ENCODE results near the gene DDIT3. TPM values are rescaled to one million over a fixed set of nuclear protein-coding genes. Genes with fewer than 3 reads are reported as not detected.

The DDIT3 gene
- total RNA-seq, 1 donor from 2014 or later: 213 TPM

DNA sequence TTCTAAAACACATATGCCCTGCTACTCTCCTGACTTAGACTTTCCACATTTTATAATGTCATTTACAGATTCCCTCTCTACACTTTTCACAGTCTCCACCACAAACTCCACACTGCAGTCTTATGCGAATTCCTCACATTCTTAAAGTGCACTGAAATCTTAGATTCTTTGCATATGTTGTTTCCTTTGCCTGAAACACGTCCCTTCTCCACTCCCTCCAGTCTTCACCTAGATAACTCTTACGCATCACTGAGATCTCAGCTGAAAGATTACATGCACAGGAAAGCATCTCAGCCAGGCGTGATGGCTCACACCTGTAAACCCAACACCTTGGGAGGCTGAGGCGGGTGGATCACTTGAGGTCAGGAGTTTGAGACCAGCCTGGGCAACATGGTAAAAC is 36.8 kb downstream of the DDIT3 start:
- H3K4me3 ChIP-seq (ENCODE audit: low read depth, low read length): no peak overlapping the region
- no peaks in the 10 kb centered on the region for H3K36me3 ChIP-seq (ENCODE audit: control insufficient read depth, insufficient read depth, low read length)
- DNase-seq (ENCODE audit: low read depth) (no peak), FAIRE-seq (no peak)
- TF ChIP-seq, protein P1, sequence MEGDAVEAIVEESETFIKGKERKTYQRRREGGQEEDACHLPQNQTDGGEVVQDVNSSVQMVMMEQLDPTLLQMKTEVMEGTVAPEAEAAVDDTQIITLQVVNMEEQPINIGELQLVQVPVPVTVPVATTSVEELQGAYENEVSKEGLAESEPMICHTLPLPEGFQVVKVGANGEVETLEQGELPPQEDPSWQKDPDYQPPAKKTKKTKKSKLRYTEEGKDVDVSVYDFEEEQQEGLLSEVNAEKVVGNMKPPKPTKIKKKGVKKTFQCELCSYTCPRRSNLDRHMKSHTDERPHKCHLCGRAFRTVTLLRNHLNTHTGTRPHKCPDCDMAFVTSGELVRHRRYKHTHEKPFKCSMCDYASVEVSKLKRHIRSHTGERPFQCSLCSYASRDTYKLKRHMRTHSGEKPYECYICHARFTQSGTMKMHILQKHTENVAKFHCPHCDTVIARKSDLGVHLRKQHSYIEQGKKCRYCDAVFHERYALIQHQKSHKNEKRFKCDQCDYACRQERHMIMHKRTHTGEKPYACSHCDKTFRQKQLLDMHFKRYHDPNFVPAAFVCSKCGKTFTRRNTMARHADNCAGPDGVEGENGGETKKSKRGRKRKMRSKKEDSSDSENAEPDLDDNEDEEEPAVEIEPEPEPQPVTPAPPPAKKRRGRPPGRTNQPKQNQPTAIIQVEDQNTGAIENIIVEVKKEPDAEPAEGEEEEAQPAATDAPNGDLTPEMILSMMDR (IDR thresholded peaks at IDR 0.05; ENCODE audit: insufficient read depth, low read length, severe bottlenecking): no peak
- peaks cover 4% of the 10 kb centered on the region for H3K27me3 ChIP-seq (ENCODE audit: control insufficient read depth, insufficient read depth, low read length)

DNA sequence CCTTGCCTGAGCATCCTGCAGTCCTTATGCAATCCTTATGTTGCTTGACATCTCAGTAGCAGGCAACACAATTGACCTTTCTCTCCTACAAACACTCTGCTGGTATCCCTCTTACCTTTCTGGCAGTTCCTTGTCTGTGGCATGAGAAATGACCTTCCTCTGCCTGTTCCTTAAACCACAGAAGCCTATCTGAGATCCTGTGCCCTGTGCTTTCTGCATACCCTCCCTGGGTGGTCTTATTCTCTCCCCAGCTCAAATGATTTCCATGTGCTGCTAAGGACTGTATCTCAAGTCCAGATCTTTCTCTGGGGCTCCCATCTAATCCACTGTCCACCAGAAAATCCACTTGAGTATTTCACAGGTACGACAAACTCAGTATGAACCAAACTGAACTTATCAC is 38.6 kb downstream of the DDIT3 start:
- TF ChIP-seq, protein P1 (IDR thresholded peaks at IDR 0.05; ENCODE audit: insufficient read depth, low read length, severe bottlenecking): no peak

DNA sequence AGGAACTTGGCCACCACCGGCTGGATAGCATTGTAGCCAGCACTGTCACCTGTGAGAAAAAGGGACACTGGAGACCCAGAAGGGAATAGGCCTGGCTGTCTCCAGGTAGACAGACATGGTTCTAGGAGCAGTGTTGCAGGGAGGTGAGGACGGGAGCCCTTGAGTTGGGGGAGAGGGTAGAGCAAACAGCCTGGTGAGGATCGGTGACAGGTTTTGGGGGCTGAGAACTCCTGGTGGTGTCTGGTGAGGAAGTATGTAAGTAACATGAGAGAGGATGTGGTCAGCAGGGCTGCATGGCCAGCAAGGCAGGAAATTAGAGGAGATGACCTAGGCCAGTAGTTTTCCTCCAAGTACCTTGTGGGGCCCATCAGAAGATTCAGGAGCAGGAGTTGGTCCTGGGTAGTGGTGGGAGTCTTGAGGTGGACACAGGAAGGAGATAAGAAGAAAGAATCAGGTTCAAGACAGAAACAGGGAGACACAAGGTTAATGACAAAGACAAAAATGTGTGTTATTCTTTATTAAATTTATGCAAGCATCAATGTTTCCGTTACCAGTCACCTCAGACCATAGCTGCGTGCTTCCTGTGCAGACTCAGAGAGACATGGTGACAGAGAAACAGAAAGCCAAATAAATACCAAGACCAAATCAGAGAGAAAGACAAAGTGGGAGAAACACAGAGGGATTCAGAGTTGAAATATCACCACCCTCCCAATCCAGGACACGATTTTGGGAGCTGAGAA is 40.8 kb downstream of the DDIT3 start, which contains the start of gene ARHGAP9:
TSS of gene ARHGAP9 (minus strand) at position 491 of the 740 bp plus-strand sequence. CDS start at position 31, 460 bp downstream.
- Histone ChIP-seq H3K4me3 (ENCODE audit: low read depth, low read length) (no peak within 1 kb of the TSS), H3K27me3 (ENCODE audit: control insufficient read depth, insufficient read depth, low read length) (peaks cover 27% of the 10 kb centered on the region), H3K36me3 (ENCODE audit: control insufficient read depth, insufficient read depth, low read length) (no peaks in the 10 kb centered on the region)
- TF ChIP-seq, protein P1 (IDR thresholded peaks at IDR 0.05; ENCODE audit: insufficient read depth, low read length, severe bottlenecking): no peak
- DNase-seq (ENCODE audit: low read depth) (no peak), FAIRE-seq (no peak)

More for the DNA sequence above, 38.6 kb downstream of the DDIT3 start:
- Histone ChIP-seq H3K27me3 (ENCODE audit: control insufficient read depth, insufficient read depth, low read length) (peaks cover 7% of the 10 kb centered on the region), H3K4me3 (ENCODE audit: low read depth, low read length) (no peak overlapping the region), H3K36me3 (ENCODE audit: control insufficient read depth, insufficient read depth, low read length) (no peaks in the 10 kb centered on the region)
- FAIRE-seq: no peak
- DNase-seq (ENCODE audit: low read depth): no peak

DNA sequence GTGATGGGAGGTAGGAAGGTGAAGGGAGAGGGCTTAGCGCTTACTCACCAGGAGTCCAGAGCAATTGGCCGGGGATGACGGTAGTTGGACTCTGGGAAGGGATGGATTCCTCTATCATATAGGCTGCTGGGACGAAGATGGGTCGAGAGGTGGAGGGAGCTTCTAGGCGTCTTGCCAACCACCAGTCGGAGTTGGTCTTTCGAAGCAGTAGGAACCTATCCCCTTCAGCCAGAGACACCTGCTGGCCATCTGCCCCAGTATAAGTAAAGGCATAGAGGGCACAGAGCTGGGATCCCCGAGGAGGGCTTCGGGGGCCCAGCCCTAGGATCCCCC is 41.3 kb downstream of the DDIT3 start:
- Histone ChIP-seq H3K27me3 (ENCODE audit: control insufficient read depth, insufficient read depth, low read length) (peaks cover 32% of the 10 kb centered on the region), H3K4me3 (ENCODE audit: low read depth, low read length) (no peak overlapping the region), H3K36me3 (ENCODE audit: control insufficient read depth, insufficient read depth, low read length) (no peaks in the 10 kb centered on the region)
- TF ChIP-seq, protein P1 (IDR thresholded peaks at IDR 0.05; ENCODE audit: insufficient read depth, low read length, severe bottlenecking): no peak
- DNase-seq (ENCODE audit: low read depth): no peak
- no peak for FAIRE-seq

DNA sequence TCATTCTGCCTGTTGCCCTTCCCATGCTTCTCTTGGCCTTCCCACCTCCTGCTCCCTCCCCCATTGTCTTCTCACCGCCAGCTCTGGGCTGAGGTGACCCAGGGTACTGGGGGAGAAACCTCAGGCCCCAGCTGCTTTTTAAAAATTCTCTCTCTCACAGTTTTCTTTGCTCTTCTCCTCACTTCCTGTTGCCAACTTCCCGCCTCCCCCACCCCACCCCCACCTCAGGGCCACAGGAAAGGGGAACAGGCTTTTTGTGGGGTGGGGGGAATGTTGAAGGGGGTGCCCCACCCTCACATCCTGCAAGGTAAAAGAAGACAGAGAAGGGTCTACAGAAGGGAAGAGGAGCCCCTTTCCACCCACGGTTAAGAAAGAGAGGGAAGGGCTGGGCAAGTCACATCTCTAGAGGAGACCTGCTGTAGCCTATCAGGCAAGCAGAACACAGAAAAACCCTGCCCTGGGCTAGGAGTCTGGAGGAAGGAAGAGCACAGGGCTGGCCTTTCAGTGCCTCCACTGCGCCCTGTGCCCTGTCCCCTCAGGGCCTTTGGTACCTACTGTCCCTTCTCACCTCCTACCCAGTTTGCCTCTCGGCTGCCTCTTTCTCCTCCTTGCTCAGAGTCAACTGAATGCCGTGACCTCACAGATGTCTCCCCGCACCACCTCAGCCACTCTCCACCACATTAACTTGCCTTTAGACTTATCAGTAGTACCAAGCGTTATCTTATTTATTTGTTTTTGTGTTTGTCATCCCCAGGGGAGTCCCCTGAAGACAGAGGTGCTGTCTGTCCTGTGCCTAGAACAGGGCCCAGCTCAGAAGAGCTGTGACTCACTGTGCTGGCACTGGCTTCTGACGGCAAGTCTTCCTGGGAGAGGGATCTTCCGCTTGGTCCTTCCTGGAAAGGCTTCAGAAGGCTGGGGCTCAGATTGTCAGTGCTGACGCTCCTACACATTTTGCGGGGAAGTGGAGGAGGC is 42.3 kb downstream of the DDIT3 start:
- FAIRE-seq: no peak
- H3K27me3 ChIP-seq (ENCODE audit: control insufficient read depth, insufficient read depth, low read length): peaks cover 37% of the 10 kb centered on the region

More for the DNA sequence above, 42.3 kb downstream of the DDIT3 start:
- TF ChIP-seq, protein P1 (IDR thresholded peaks at IDR 0.05; ENCODE audit: insufficient read depth, low read length, severe bottlenecking): no peak
- DNase-seq (ENCODE audit: low read depth): peak; percentile 48
- H3K4me3 ChIP-seq (ENCODE audit: low read depth, low read length): no peak overlapping the region
- no peaks in the 10 kb centered on the region for H3K36me3 ChIP-seq (ENCODE audit: control insufficient read depth, insufficient read depth, low read length)

Measured in bronchial epithelial cell (primary cell).